GM23248 (cell line): ENCODE measurements around the gene ANKLE2. TPM values are rescaled to one million over a fixed set of nuclear protein-coding genes. Genes with fewer than 3 reads are reported as not detected.
A peak's percentile ranks its signal among the peaks of the same experiment; 100 is the strongest.

Experiments used
- DNase-seq: peaks from one replicate; pipeline ENCODE4 v3.0.0-alpha.2; 2015
- H2AFZ ChIP-seq: fragments of 200-600 bp; sonication (generic); 2 replicates; pipeline ENCODE4 v1.6.1; 2016; ENCODE audit warnings: antibody characterized with exemption
- H3F3A ChIP-seq: fragments of 200-600 bp; sonication (generic); 2 replicates; pipeline ENCODE4 v1.6.1; 2016; ENCODE audit warnings: mild to moderate bottlenecking, antibody characterized with exemption, mixed run types; ENCODE audit not compliant: insufficient read depth
- H3K27ac ChIP-seq: fragments of 200-600 bp; sonication (generic); 2 replicates; pipeline ENCODE4 v1.5.1; 2016; ENCODE audit warnings: mild to moderate bottlenecking
- H3K27me3 ChIP-seq: fragments of 200-600 bp; sonication (generic); replicated peaks from 2 replicates; pipeline ENCODE4 v1.6.1; 2016; ENCODE audit warnings: mild to moderate bottlenecking; ENCODE audit not compliant: insufficient read depth
- H3K36me3 ChIP-seq: fragments of 200-600 bp; sonication (generic); 2 replicates; pipeline ENCODE4 v1.6.1; 2016; ENCODE audit warnings: low read depth, mild to moderate bottlenecking
- H3K4me1 ChIP-seq: fragments of 200-600 bp; sonication (generic); 2 replicates; pipeline ENCODE4 v1.6.1; 2016; ENCODE audit warnings: mild to moderate bottlenecking; ENCODE audit not compliant: insufficient read depth
- H3K4me2 ChIP-seq: fragments of 200-600 bp; sonication (generic); one replicate; pipeline ENCODE4 v1.6.1; 2016; ENCODE audit warnings: mild to moderate bottlenecking; ENCODE audit not compliant: unreplicated experiment
- H3K4me3 ChIP-seq: fragments of 200-600 bp; sonication (generic); 2 replicates; pipeline ENCODE4 v1.5.1; 2016; ENCODE audit warnings: mild to moderate bottlenecking
- H3K79me2 ChIP-seq: fragments of 200-600 bp; sonication (generic); 2 replicates; pipeline ENCODE4 v1.6.1; 2016; ENCODE audit warnings: mild to moderate bottlenecking; ENCODE audit not compliant: insufficient read depth
- H3K9ac ChIP-seq: fragments of 200-600 bp; sonication (generic); 2 replicates; pipeline ENCODE4 v1.6.1; 2016; ENCODE audit warnings: mild to moderate bottlenecking
- H3K9me2 ChIP-seq: fragments of 200-600 bp; sonication (generic); 2 replicates; pipeline ENCODE4 v1.6.1; 2016; ENCODE audit warnings: mixed run types, mild to moderate bottlenecking, moderate library complexity; ENCODE audit not compliant: insufficient read depth
- H3K9me3 ChIP-seq: fragments of 200-600 bp; sonication (generic); one replicate; pipeline ENCODE4 v1.6.1; 2017; ENCODE audit warnings: low read depth
- H4K20me1 ChIP-seq: fragments of 200-600 bp; sonication (generic); 2 replicates; pipeline ENCODE4 v1.6.0; 2016; ENCODE audit not compliant: insufficient read depth
- EZH2 ChIP-seq: fragments of 200-600 bp; sonication (generic); IDR thresholded peaks from 2 replicates; pipeline ENCODE4 v1.6.1; 2018; ENCODE audit warnings: antibody characterized with exemption, mild to moderate bottlenecking; ENCODE audit not compliant: insufficient read depth, poor library complexity, severe bottlenecking
- EZH2phosphoT487 ChIP-seq: fragments of 200-600 bp; sonication (generic); IDR thresholded peaks from 2 replicates; pipeline ENCODE4 v1.6.1; 2018; ENCODE audit warnings: antibody characterized with exemption, moderate library complexity, mild to moderate bottlenecking, low read depth; ENCODE audit not compliant: insufficient read depth
- WGBS, 2 experiments: methylation state at CpG; one replicate each; pipeline ENCODE4 v1.1.6; 2015 to 2017; ENCODE audit warnings: low lambda C conversion rate in 2 of 2, low coverage in 1 of 2; ENCODE audit errors: missing lambda C conversion rate in 2 of 2; 5-methylcytosine and 5-hydroxymethylcytosine counted together
- in situ Hi-C: fragments of 300-500 bp; cut with MboI; formaldehyde crosslinking; loops from 2 replicates; pipeline ENCODE4 v1.15.0; 2020
- polyA plus RNA-seq: library from polyadenylated mRNA; unstranded; fragments of >200 nt; fragmentation: Nextera tagmentation; extraction: Ambion mirVana; gene quantifications from 2 replicates; pipeline ENCODE4 v1.2.1, GENCODE V29; 2016
- total RNA-seq: library from RNA; depleted of rRNA; stranded (reverse); fragments of >200 nt; shearing (Covaris generic); gene quantifications from 2 replicates; pipeline ENCODE4 v1.2.3, GENCODE V29; 2014

ANKLE2 gene
- total and polyA plus RNA-seq, 2 experiments from 2014 or later: 49.4 to 69.6 TPM

- H3K4me2 ChIP-seq: no peak overlapping the region
- H3K79me2 ChIP-seq: peaks cover 42% of the 10 kb centered on the region
Observed at GRCh38 chr12:132713123-132713522, 48.5 kb downstream of the ANKLE2 start.

GRCh38 chr12:132711080-132711843 is 50.4 kb downstream of the ANKLE2 start:
- Histone ChIP-seq H3K4me3 (peak overlapping the region; percentile 91), H3K9ac (peak overlapping the region; percentile 74), H3K27me3 (no peaks in the 10 kb centered on the region), H4K20me1 (no peaks in the 10 kb centered on the region), H3K4me1 (peaks cover 4% of the 10 kb centered on the region; the same call in 1 of the 2 replicates), H3K79me2 (peaks cover 42% of the 10 kb centered on the region), H3K9me2 (no peaks in the 10 kb centered on the region), H2AFZ (peak overlapping the region; percentile 86), H3K27ac (peak overlapping the region; percentile 4; the same call in 1 of the 2 replicates), H3K9me3 (no peaks in the 10 kb centered on the region), H3K4me2 (peak overlapping the region; percentile 81), H3K36me3 (no peaks in the 10 kb centered on the region), H3F3A (no peaks in the 10 kb centered on the region)
- DNase-seq: peak; percentile 67
- TF ChIP-seq EZH2phosphoT487 (no peak), EZH2 (no peak)
- in situ Hi-C loops: no loop called here
- 12 to 13% methylated on average over 50 to 51 of the region's 59 CpGs for WGBS, 2 experiments

More at GRCh38 chr12:132713123-132713522, 48.5 kb downstream of the ANKLE2 start:
- DNase-seq: no peak
- Histone ChIP-seq H3K9me3 (no peaks in the 10 kb centered on the region), H3K36me3 (no peaks in the 10 kb centered on the region), H3K4me1 (peaks cover 4% of the 10 kb centered on the region; the same call in 1 of the 2 replicates), H3F3A (no peaks in the 10 kb centered on the region), H3K4me3 (no peak overlapping the region), H3K9me2 (no peaks in the 10 kb centered on the region), H4K20me1 (no peaks in the 10 kb centered on the region), H3K27me3 (no peaks in the 10 kb centered on the region), H2AFZ (no peak overlapping the region), H3K27ac (no peak overlapping the region), H3K9ac (no peak overlapping the region)
- TF ChIP-seq EZH2phosphoT487: no peak
- no peak for TF ChIP-seq EZH2
- 71 to 75% methylated on average over 2 of the region's 2 CpGs for WGBS, 2 experiments
- in situ Hi-C loops: no loop called here

- Histone ChIP-seq H3K79me2 (peaks cover 42% of the 10 kb centered on the region), H2AFZ (peak within 1 kb of the TSS; percentile 92), H4K20me1 (no peaks in the 10 kb centered on the region), H3K9ac (peak within 1 kb of the TSS; percentile 74), H3F3A (no peaks in the 10 kb centered on the region), H3K27me3 (no peaks in the 10 kb centered on the region), H3K27ac (peak within 1 kb of the TSS; percentile 4; the same call in 1 of the 2 replicates), H3K4me1 (peaks cover 4% of the 10 kb centered on the region; the same call in 1 of the 2 replicates), H3K4me2 (peak within 1 kb of the TSS; percentile 88), H3K9me2 (no peaks in the 10 kb centered on the region), H3K36me3 (no peaks in the 10 kb centered on the region), H3K4me3 (peak within 1 kb of the TSS; percentile 91), H3K9me3 (no peaks in the 10 kb centered on the region)
- TF ChIP-seq EZH2phosphoT487: no peak
- TF ChIP-seq EZH2: no peak
- in situ Hi-C loops: no loop called here
- DNase-seq: peak; percentile 92
- WGBS, 2 experiments: 1% methylated on average over 67 to 72 of the region's 94 CpGs
Observed at GRCh38 chr12:132710405-132711079, 51.1 kb downstream of the ANKLE2 start, which contains the start of gene PGAM5. PGAM5 (plus strand) TSS chr12:132710842; CDS start chr12:132710877, 35 bp downstream.

- peak overlapping the region; percentile 92 for H2AFZ ChIP-seq
- peaks cover 40% of the 10 kb centered on the region for H3K79me2 ChIP-seq
- H3K4me1 ChIP-seq: peaks cover 4% of the 10 kb centered on the region; the same call in 1 of the 2 replicates
- no peaks in the 10 kb centered on the region for H3F3A ChIP-seq
- H3K9me3 ChIP-seq: no peaks in the 10 kb centered on the region
- peak overlapping the region; percentile 88 for H3K4me2 ChIP-seq
- H3K36me3 ChIP-seq: no peaks in the 10 kb centered on the region
- in situ Hi-C loops: no loop called here
- WGBS, 2 experiments: 1 to 3% methylated on average over 25 to 26 of the region's 26 CpGs
- H3K27me3 ChIP-seq: no peaks in the 10 kb centered on the region
- no peaks in the 10 kb centered on the region for H3K9me2 ChIP-seq
- peak overlapping the region; percentile 74 for H3K9ac ChIP-seq
- H4K20me1 ChIP-seq: no peaks in the 10 kb centered on the region
- TF ChIP-seq EZH2phosphoT487: no peak
- no peak for TF ChIP-seq EZH2
- peak overlapping the region; percentile 91 for H3K4me3 ChIP-seq
- peak; percentile 47 for DNase-seq
- H3K27ac ChIP-seq: no peak overlapping the region
Observed at GRCh38 chr12:132710043-132710404, 51.6 kb downstream of the ANKLE2 start.
